Neural progenitor cell (in vitro differentiated cells): ENCODE data around the gene DCAF10.

ENCODE experiments used
- EZH2 ChIP-seq: fragments of 200-600 bp; sonication (generic); IDR thresholded peaks from 2 replicates; pipeline ENCODE4 v1.6.1; 2017; ENCODE audit warnings: antibody characterized with exemption, mild to moderate bottlenecking, moderate library complexity
- EZH2phosphoT487 ChIP-seq: fragments of 200-600 bp; sonication (generic); IDR thresholded peaks from 2 replicates; pipeline ENCODE4 v1.6.1; 2017; ENCODE audit warnings: antibody characterized with exemption
- TF ChIP-seq, protein P1 (sequence below): fragments of 200-600 bp; sonication (generic); IDR thresholded peaks from 2 replicates; pipeline ENCODE4 v1.5.1; 2017; ENCODE audit warnings: antibody characterized with exemption, mild to moderate bottlenecking

- TF ChIP-seq, protein P1, sequence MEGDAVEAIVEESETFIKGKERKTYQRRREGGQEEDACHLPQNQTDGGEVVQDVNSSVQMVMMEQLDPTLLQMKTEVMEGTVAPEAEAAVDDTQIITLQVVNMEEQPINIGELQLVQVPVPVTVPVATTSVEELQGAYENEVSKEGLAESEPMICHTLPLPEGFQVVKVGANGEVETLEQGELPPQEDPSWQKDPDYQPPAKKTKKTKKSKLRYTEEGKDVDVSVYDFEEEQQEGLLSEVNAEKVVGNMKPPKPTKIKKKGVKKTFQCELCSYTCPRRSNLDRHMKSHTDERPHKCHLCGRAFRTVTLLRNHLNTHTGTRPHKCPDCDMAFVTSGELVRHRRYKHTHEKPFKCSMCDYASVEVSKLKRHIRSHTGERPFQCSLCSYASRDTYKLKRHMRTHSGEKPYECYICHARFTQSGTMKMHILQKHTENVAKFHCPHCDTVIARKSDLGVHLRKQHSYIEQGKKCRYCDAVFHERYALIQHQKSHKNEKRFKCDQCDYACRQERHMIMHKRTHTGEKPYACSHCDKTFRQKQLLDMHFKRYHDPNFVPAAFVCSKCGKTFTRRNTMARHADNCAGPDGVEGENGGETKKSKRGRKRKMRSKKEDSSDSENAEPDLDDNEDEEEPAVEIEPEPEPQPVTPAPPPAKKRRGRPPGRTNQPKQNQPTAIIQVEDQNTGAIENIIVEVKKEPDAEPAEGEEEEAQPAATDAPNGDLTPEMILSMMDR, result no peak
- TF ChIP-seq EZH2 (no peak), EZH2phosphoT487 (no peak)
Observed at GRCh38 chr9:37839496-37840461, 39.2 kb downstream of the DCAF10 start.
